Measurements from ENCODE around the gene SH3RF3.

SH3RF3 gene

DNA sequence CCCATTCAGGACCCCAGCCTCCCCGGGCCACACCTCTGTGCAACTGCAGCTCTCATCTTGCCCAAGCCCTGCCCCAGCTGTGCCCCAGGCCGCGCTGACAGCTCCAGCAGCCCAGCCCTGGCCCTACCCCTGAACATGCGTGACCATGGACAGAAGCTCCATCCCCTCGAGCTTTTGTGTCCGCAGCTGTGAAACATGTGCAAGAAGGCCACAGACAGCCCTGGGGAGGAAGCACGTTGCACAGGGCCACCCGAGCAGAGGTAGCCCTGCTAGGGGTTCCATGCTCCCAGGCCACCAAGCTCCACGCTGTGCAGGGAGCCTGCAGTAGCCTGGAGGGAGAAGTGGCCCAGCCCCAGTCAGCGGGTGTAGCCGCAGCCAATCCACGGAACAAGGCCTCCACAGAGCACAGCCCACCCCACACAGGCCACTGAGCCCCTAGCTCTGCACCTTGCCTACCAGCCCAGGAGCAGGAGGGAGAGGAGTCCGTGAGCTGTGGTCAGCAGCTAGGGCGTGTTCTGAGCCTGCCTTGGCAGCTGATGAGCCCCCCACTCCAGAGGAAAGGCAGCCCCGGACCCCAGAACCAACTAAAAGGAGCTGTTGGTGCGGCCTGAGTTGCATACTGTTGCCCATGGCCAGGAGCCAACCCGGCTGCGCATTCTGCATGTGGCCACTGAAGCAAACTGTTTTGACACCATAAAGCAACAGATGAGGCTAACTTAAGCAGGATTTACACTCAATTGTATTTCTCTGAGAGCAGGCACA, 300.7 kb downstream of the SH3RF3 start:
- no peak for DNase-seq (ENCODE audit: extremely low read depth, low read depth)
- TF ChIP-seq CTCF (IDR thresholded peaks at IDR 0.05; ENCODE audit: low read depth, low read length) = no peak

GRCh38 chr2:109430329-109430636, 301.3 kb downstream of the SH3RF3 start:
- no peak for TF ChIP-seq CTCF (IDR thresholded peaks at IDR 0.05; ENCODE audit: low read depth, low read length)
- DNase-seq (ENCODE audit: extremely low read depth, low read depth) = no peak

DNA sequence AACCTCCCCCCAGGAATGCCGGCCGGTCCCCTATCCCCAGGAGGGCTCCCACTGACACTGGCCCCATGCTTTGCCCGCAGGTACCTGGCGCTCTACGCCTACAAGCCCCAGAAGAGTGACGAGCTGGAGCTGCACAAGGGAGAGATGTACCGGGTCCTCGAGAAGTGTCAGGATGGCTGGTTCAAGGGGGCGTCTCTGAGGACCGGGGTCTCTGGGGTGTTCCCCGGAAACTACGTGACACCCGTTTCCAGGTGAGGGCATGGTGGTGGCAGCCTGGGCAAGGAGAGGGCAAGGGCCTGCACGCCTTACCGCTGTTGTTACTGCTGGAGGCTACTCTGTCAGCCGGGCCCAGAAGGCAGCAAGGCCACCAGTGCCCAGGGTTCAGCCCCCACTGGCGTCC, 303.4 kb downstream of the SH3RF3 start:
- no peak for TF ChIP-seq CTCF (IDR thresholded peaks at IDR 0.05; ENCODE audit: low read depth, low read length)
- DNase-seq (ENCODE audit: extremely low read depth, low read depth) = no peak

GRCh38 chr2:109433486-109433885, 304.5 kb downstream of the SH3RF3 start:
- TF ChIP-seq CTCF (IDR thresholded peaks at IDR 0.05; ENCODE audit: low read depth, low read length) = no peak
- no peak for DNase-seq (ENCODE audit: extremely low read depth, low read depth)

DNA sequence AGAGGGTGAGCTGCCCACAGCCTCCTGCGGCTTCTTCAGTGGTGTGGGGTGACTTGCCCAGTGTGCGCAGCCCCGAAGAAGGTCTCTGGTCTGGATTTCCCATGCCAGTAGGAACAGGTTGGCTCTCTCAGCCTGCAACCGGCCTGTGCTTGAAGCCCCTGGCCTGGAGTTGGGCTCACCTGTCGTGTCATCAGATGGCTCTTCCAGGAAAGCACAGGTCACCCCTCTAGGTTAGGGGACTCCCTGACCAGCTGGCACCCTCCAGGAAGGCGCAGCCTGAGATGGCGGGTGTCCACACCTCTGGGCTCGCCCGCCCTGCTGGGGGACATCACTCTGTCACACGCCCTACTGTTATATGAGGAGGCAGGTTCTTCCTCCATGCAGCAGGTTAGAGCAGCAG, 304.9 kb downstream of the SH3RF3 start:
- no peak for TF ChIP-seq CTCF (IDR thresholded peaks at IDR 0.05; ENCODE audit: low read depth, low read length)
- DNase-seq (ENCODE audit: extremely low read depth, low read depth) = no peak

DNA sequence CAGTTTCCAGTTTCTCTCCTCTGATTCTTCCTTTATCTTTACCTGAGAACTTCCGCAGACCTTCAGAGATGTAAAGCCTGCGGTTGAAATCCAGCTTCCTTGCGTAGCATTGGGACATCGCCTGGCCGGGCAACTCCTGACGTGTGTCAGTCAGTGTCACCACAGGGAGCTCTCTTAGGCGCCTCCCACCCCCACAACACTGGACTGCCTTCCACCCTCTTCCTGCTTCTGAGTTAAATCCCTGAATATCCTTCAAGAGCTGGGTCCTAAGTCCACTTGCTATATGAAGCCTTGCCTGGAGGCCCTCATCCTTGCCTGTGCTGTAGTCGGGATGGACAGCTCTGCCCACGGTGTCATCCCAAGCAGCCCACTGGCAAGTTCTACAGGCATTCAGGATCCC, 305.3 kb downstream of the SH3RF3 start:
- no peak for TF ChIP-seq CTCF (IDR thresholded peaks at IDR 0.05; ENCODE audit: low read depth, low read length)
- DNase-seq (ENCODE audit: extremely low read depth, low read depth) = no peak

- DNase-seq (ENCODE audit: extremely low read depth, low read depth) = no peak
- no peak for TF ChIP-seq CTCF (IDR thresholded peaks at IDR 0.05; ENCODE audit: low read depth, low read length)
Observed at GRCh38 chr2:109435066-109435690, 306.2 kb downstream of the SH3RF3 start.

Measured in AG09319 (cell line).